Ovary (tissue), 3 donors: Measurements from ENCODE around the gene CDC6.

Source experiments
- POLR2A ChIP-seq: fragments of 450-650 bp; IDR thresholded peaks from one replicate; pipeline ENCODE4 v1.6.1; 2017; ENCODE audit warnings: antibody characterized with exemption, mild to moderate bottlenecking, moderate library complexity
- TF ChIP-seq, protein P1 (sequence below), 3 donors: fragments of 450-650 bp in 2 of 3; fragments of 200-600 bp in 1 of 3; IDR thresholded peaks; one replicate each; pipeline versions ENCODE4 v1.5.1 to v1.8.0; 2016 to 2022; ENCODE audit warnings: antibody characterized with exemption in 3 of 3, mild to moderate bottlenecking in 1 of 3
- donor health status: DM: no; HTN: no; CAD: no.

GRCh38 chr17:40343219-40344119, 55.8 kb downstream of the CDC6 start:
- TF ChIP-seq, protein P1, sequence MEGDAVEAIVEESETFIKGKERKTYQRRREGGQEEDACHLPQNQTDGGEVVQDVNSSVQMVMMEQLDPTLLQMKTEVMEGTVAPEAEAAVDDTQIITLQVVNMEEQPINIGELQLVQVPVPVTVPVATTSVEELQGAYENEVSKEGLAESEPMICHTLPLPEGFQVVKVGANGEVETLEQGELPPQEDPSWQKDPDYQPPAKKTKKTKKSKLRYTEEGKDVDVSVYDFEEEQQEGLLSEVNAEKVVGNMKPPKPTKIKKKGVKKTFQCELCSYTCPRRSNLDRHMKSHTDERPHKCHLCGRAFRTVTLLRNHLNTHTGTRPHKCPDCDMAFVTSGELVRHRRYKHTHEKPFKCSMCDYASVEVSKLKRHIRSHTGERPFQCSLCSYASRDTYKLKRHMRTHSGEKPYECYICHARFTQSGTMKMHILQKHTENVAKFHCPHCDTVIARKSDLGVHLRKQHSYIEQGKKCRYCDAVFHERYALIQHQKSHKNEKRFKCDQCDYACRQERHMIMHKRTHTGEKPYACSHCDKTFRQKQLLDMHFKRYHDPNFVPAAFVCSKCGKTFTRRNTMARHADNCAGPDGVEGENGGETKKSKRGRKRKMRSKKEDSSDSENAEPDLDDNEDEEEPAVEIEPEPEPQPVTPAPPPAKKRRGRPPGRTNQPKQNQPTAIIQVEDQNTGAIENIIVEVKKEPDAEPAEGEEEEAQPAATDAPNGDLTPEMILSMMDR (IDR thresholded peaks at IDR 0.05): no peak
- TF ChIP-seq POLR2A: no peak
